BLaER1 treated with 17β-estradiol and CSF1 and Interleukin-3, amounts not matched to agents 10 nM and 100 nM (cell line): ENCODE results near the gene BLVRA.
"Not testable (repeated sequence)": the region's sequence is repeated elsewhere in the genome, so short reads cannot be mapped to it uniquely, and the experiment has no call there.

Source experiments
- H3K27ac ChIP-seq, 11 experiments: shearing (Covaris generic); formaldehyde crosslinking; 2 replicates each; pipeline ENCODE4 v1.8.1; 2022
- H3K27me3 ChIP-seq, 11 experiments: shearing (Covaris generic); formaldehyde crosslinking; 2 replicates each; pipeline ENCODE4 v1.8.1; 2022
- H3K36me3 ChIP-seq, 11 experiments: shearing (Covaris generic); formaldehyde crosslinking; 2 replicates each; pipeline ENCODE4 v1.8.1; 2022
- H3K4me1 ChIP-seq, 10 experiments: shearing (Covaris generic); formaldehyde crosslinking; 2 replicates each; pipeline ENCODE4 v1.8.1; 2022
- H3K4me2 ChIP-seq, 11 experiments: shearing (Covaris generic); formaldehyde crosslinking; 2 replicates each; pipeline ENCODE4 v1.8.1; 2022
- H3K4me3 ChIP-seq, 10 experiments: shearing (Covaris generic); formaldehyde crosslinking; 2 replicates each; pipeline ENCODE4 v1.8.1; 2022
- H3K9ac ChIP-seq, 11 experiments: shearing (Covaris generic); formaldehyde crosslinking; 2 replicates each; pipeline ENCODE4 v1.8.1; 2022
- H3K9me3 ChIP-seq, 11 experiments: shearing (Covaris generic); formaldehyde crosslinking; replicated peaks in 1 of 11; 2 replicates each; pipeline ENCODE4 v1.8.1; 2022
- H4K20me1 ChIP-seq, 11 experiments: shearing (Covaris generic); formaldehyde crosslinking; 2 replicates each; pipeline ENCODE4 v1.8.1; 2022
- Cebpa-rat ChIP-seq, 11 experiments: shearing (Covaris generic); IDR thresholded peaks; 2 replicates each; pipeline ENCODE4 v1.8.1; 2022

Gene BLVRA

GRCh38 chr7:43768887-43769272 lies 10.4 kb downstream of the BLVRA start:
- H3K4me1 ChIP-seq: peaks cover 0 to 27% (median 0%) of the 10 kb centered on the region in 10 experiments; a peak in 6 of 20 replicates
- H3K9ac ChIP-seq: no peak overlapping the region
- peaks cover 0 to 28% (median 0%) of the 10 kb centered on the region in 11 experiments; a peak in 4 of 22 replicates for H4K20me1 ChIP-seq
- H3K36me3 ChIP-seq: peaks cover 0 to 31% (median 0%) of the 10 kb centered on the region in 11 experiments; a peak in 4 of 22 replicates
- no peak overlapping the region for H3K27ac ChIP-seq
- H3K4me3 ChIP-seq: no peak overlapping the region
- H3K9me3 ChIP-seq: peaks cover 0 to 5% (median 0%) of the 10 kb centered on the region in 11 experiments; a peak in 1 of 22 replicates
- no peak overlapping the region for H3K4me2 ChIP-seq
- no peaks in the 10 kb centered on the region for H3K27me3 ChIP-seq
- no peak for TF ChIP-seq Cebpa-rat (IDR thresholded peaks at IDR 0.05)

GRCh38 chr7:43769281-43769680 lies 10.8 kb downstream of the BLVRA start:
- Histone ChIP-seq H4K20me1 (peaks cover 0 to 28% (median 0%) of the 10 kb centered on the region in 11 experiments; a peak in 4 of 22 replicates), H3K9ac (no peak overlapping the region), H3K4me1 (peaks cover 0 to 23% (median 0%) of the 10 kb centered on the region in 10 experiments; a peak in 6 of 20 replicates), H3K4me3 (no peak overlapping the region), H3K9me3 (peaks cover 0 to 5% (median 0%) of the 10 kb centered on the region in 11 experiments; a peak in 1 of 22 replicates), H3K27ac (no peak overlapping the region), H3K4me2 (no peak overlapping the region), H3K27me3 (no peaks in the 10 kb centered on the region), H3K36me3 (peaks cover 0 to 31% (median 0%) of the 10 kb centered on the region in 11 experiments; a peak in 4 of 22 replicates)
- no peak for TF ChIP-seq Cebpa-rat (IDR thresholded peaks at IDR 0.05)

GRCh38 chr7:43769791-43770465 lies 11.4 kb downstream of the BLVRA start:
- Histone ChIP-seq H3K9me3 (peaks cover 0 to 5% (median 0%) of the 10 kb centered on the region in 11 experiments; a peak in 1 of 22 replicates), H3K4me2 (no peak overlapping the region), H3K27ac (no peak overlapping the region), H3K27me3 (no peaks in the 10 kb centered on the region), H3K4me1 (peaks cover 0 to 17% (median 0%) of the 10 kb centered on the region in 10 experiments; a peak in 6 of 20 replicates), H3K36me3 (peaks cover 0 to 31% (median 0%) of the 10 kb centered on the region in 11 experiments; a peak in 4 of 22 replicates), H3K4me3 (no peak overlapping the region), H4K20me1 (peaks cover 0 to 28% (median 0%) of the 10 kb centered on the region in 11 experiments; a peak in 4 of 22 replicates), H3K9ac (no peak overlapping the region)
- no peak for TF ChIP-seq Cebpa-rat (IDR thresholded peaks at IDR 0.05)

- Histone ChIP-seq H3K9ac (no peak overlapping the region), H3K9me3 (peaks cover 0 to 5% (median 0%) of the 10 kb centered on the region in 11 experiments; a peak in 1 of 22 replicates), H3K36me3 (peaks cover 0 to 31% (median 0%) of the 10 kb centered on the region in 11 experiments; a peak in 4 of 22 replicates), H3K27me3 (no peaks in the 10 kb centered on the region), H3K4me2 (no peak overlapping the region), H3K4me1 (peaks cover 0 to 10% (median 0%) of the 10 kb centered on the region in 10 experiments; a peak in 3 of 20 replicates), H4K20me1 (peaks cover 0 to 28% (median 0%) of the 10 kb centered on the region in 11 experiments; a peak in 4 of 22 replicates), H3K27ac (no peak overlapping the region), H3K4me3 (no peak overlapping the region)
- no peak for TF ChIP-seq Cebpa-rat (IDR thresholded peaks at IDR 0.05)
These were observed 12.6 kb downstream of the BLVRA start for GRCh38 chr7:43771128-43771527.

- peaks cover 0 to 31% (median 0%) of the 10 kb centered on the region in 11 experiments; a peak in 4 of 22 replicates for H3K36me3 ChIP-seq
- no peak overlapping the region for H3K4me2 ChIP-seq
- H3K9ac ChIP-seq: no peak overlapping the region
- H3K9me3 ChIP-seq: peaks cover 0 to 5% (median 0%) of the 10 kb centered on the region in 11 experiments; a peak in 1 of 22 replicates
- no peaks in the 10 kb centered on the region for H3K27me3 ChIP-seq
- TF ChIP-seq Cebpa-rat (IDR thresholded peaks at IDR 0.05): no peak
- no peak overlapping the region for H3K27ac ChIP-seq
- H3K4me3 ChIP-seq: no peak overlapping the region
- H3K4me1 ChIP-seq: peaks cover 0 to 10% (median 0%) of the 10 kb centered on the region in 10 experiments; a peak in 3 of 20 replicates
- peaks cover 0 to 28% (median 0%) of the 10 kb centered on the region in 11 experiments; a peak in 4 of 22 replicates for H4K20me1 ChIP-seq
These were observed 13.1 kb downstream of the BLVRA start for GRCh38 chr7:43771573-43771972.

- not testable (repeated sequence) for H3K4me2 ChIP-seq, H3K27me3 ChIP-seq, H3K4me3 ChIP-seq, H3K27ac ChIP-seq, H3K4me1 ChIP-seq, H3K9me3 ChIP-seq, H3K9ac ChIP-seq
- Histone ChIP-seq H4K20me1 (peaks cover 0 to 22% (median 0%) of the 10 kb centered on the region in 11 experiments; a peak in 3 of 22 replicates), H3K36me3 (peaks cover 0 to 27% (median 0%) of the 10 kb centered on the region in 11 experiments; a peak in 4 of 22 replicates)
These were observed 14.8 kb downstream of the BLVRA start for GRCh38 chr7:43773268-43773667.

- H3K27me3 ChIP-seq, H3K4me3 ChIP-seq, H3K9ac ChIP-seq, H4K20me1 ChIP-seq, H3K4me2 ChIP-seq, H3K4me1 ChIP-seq, H3K27ac ChIP-seq: not testable (repeated sequence)
- peaks cover 0 to 40% (median 0%) of the 10 kb centered on the region in 11 experiments; a peak in 6 of 22 replicates for H3K36me3 ChIP-seq
- H3K9me3 ChIP-seq: peaks cover 7 to 27% (median 15%) of the 10 kb centered on the region in 11 experiments; a peak in 21 of 22 replicates
These were observed 16.8 kb downstream of the BLVRA start for GRCh38 chr7:43775255-43775654.

- H3K36me3 ChIP-seq: peaks cover 0 to 18% (median 0%) of the 10 kb centered on the region in 11 experiments; a peak in 6 of 22 replicates
- not testable (repeated sequence) for H3K27me3 ChIP-seq, H3K4me2 ChIP-seq, H3K27ac ChIP-seq, H3K4me3 ChIP-seq, H3K9ac ChIP-seq, H4K20me1 ChIP-seq
- H3K9me3 ChIP-seq: peaks cover 7 to 26% (median 15%) of the 10 kb centered on the region in 11 experiments; a peak in 21 of 22 replicates
- H3K4me1 ChIP-seq: peaks cover 0 to 18% (median 0%) of the 10 kb centered on the region in 10 experiments; a peak in 5 of 20 replicates
These were observed 20.0 kb downstream of the BLVRA start for GRCh38 chr7:43778293-43779044.
